Measurements from ENCODE around the gene ZNF22. TPM values are rescaled to one million over a fixed set of nuclear protein-coding genes. Genes with fewer than 3 reads are reported as not detected.

ZNF22 gene
- total RNA-seq, 1 experiment from 2014 or later: 42.1 TPM

GRCh38 chr10:44994752-44995530, 5.8 kb upstream of the ZNF22 start:
- ChIA-PET CTCF (no interaction called here), POLR2A (ENCODE audit: low non-redundant PET) (no interaction called here)
- Histone ChIP-seq H3K27ac (ENCODE audit: low read depth, low read length, poor library complexity, severe bottlenecking) (no peak overlapping the region), H3K9me3 (ENCODE audit: low read depth, low read length, poor library complexity, severe bottlenecking) (no peaks in the 10 kb centered on the region), H3K4me3 (ENCODE audit: low read depth, low read length, poor library complexity, severe bottlenecking) (no peak overlapping the region), H3K36me3 (ENCODE audit: insufficient read depth, low read length, poor library complexity, severe bottlenecking) (no peaks in the 10 kb centered on the region), H3K27me3 (replicated peaks; ENCODE audit: insufficient read depth, low read depth, low read length, poor library complexity) (no peaks in the 10 kb centered on the region), H3K4me1 (ENCODE audit: insufficient read depth, low read length, poor library complexity, severe bottlenecking) (no peaks in the 10 kb centered on the region)
- no peak for TF ChIP-seq EZH2 (IDR thresholded peaks at IDR 0.05; ENCODE audit: borderline replicate concordance, low read depth, low read length, poor library complexity, severe bottlenecking)
- no peak for TF ChIP-seq CTCF (conservative IDR thresholded peaks at IDR 0.05; ENCODE audit: low read depth, low read length)
- no peak for DNase-seq (ENCODE audit: low spot score)
- intact Hi-C loops (cut with micrococcal nuclease; ENCODE audit: unreplicated experiment): loop anchor here (5.0 kb wide), 1 partner anchor 63 kb away; no protein-coding TSS in a partner anchor
- no TSS peak for BruUV-seq (replicated peaks)

- Histone ChIP-seq H3K4me3 (ENCODE audit: low read depth, low read length, poor library complexity, severe bottlenecking) (no peak overlapping the region), H3K27me3 (replicated peaks; ENCODE audit: insufficient read depth, low read depth, low read length, poor library complexity) (no peaks in the 10 kb centered on the region), H3K27ac (ENCODE audit: low read depth, low read length, poor library complexity, severe bottlenecking) (no peak overlapping the region), H3K36me3 (ENCODE audit: insufficient read depth, low read length, poor library complexity, severe bottlenecking) (no peaks in the 10 kb centered on the region), H3K9me3 (ENCODE audit: low read depth, low read length, poor library complexity, severe bottlenecking) (no peaks in the 10 kb centered on the region), H3K4me1 (ENCODE audit: insufficient read depth, low read length, poor library complexity, severe bottlenecking) (no peaks in the 10 kb centered on the region)
- no peak for DNase-seq (ENCODE audit: low spot score)
- TF ChIP-seq CTCF (conservative IDR thresholded peaks at IDR 0.05; ENCODE audit: low read depth, low read length) (no peak), EZH2 (IDR thresholded peaks at IDR 0.05; ENCODE audit: borderline replicate concordance, low read depth, low read length, poor library complexity, severe bottlenecking) (no peak)
- ChIA-PET CTCF (no interaction called here), POLR2A (ENCODE audit: low non-redundant PET) (no interaction called here)
- intact Hi-C loops (cut with micrococcal nuclease; ENCODE audit: unreplicated experiment): no loop called here
- no TSS peak for BruUV-seq (replicated peaks)
These were observed 5.2 kb upstream of the ZNF22 start for GRCh38 chr10:44995581-44995913.

- no peak for DNase-seq (ENCODE audit: low spot score)
- H3K4me3 ChIP-seq (ENCODE audit: low read depth, low read length, poor library complexity, severe bottlenecking): no peak overlapping the region
These were observed 4.6 kb upstream of the ZNF22 start for GRCh38 chr10:44995914-44996669.

More at GRCh38 chr10:44995914-44996669, 4.6 kb upstream of the ZNF22 start:
- Histone ChIP-seq H3K36me3 (ENCODE audit: insufficient read depth, low read length, poor library complexity, severe bottlenecking) (no peaks in the 10 kb centered on the region), H3K9me3 (ENCODE audit: low read depth, low read length, poor library complexity, severe bottlenecking) (no peaks in the 10 kb centered on the region), H3K4me1 (ENCODE audit: insufficient read depth, low read length, poor library complexity, severe bottlenecking) (no peaks in the 10 kb centered on the region), H3K27ac (ENCODE audit: low read depth, low read length, poor library complexity, severe bottlenecking) (no peak overlapping the region), H3K27me3 (replicated peaks; ENCODE audit: insufficient read depth, low read depth, low read length, poor library complexity) (no peaks in the 10 kb centered on the region)
- intact Hi-C loops (cut with micrococcal nuclease; ENCODE audit: unreplicated experiment): no loop called here
- BruUV-seq (replicated peaks): no TSS peak
- POLR2A ChIA-PET (ENCODE audit: low non-redundant PET): no interaction called here
- CTCF ChIA-PET: no interaction called here
- TF ChIP-seq EZH2 (IDR thresholded peaks at IDR 0.05; ENCODE audit: borderline replicate concordance, low read depth, low read length, poor library complexity, severe bottlenecking) (no peak), CTCF (conservative IDR thresholded peaks at IDR 0.05; ENCODE audit: low read depth, low read length) (no peak)

Data from A673 (cell line).